ENCODE results near the gene GANAB. TPM values are rescaled to one million over a fixed set of nuclear protein-coding genes. Genes with fewer than 3 reads are reported as not detected.
"Not testable (repeated sequence)": the region's sequence is repeated elsewhere in the genome, so short reads cannot be mapped to it uniquely, and the experiment has no call there.

Gene GANAB
- total RNA-seq, 1 donor from 2014 or later = 283 TPM

GRCh38 chr11:62603776-62604299 is 42.6 kb downstream of the GANAB start:
- intact Hi-C loops (cut with micrococcal nuclease) = no loop called here

- intact Hi-C loops (cut with micrococcal nuclease) = no loop called here
Measured at GRCh38 chr11:62603072-62603408, 43.4 kb downstream of the GANAB start.

- intact Hi-C loops (cut with micrococcal nuclease) = loop anchor here (1.0 kb wide), 1 partner anchor 10 kb away; the partner anchor contains the start of gene EML3
Measured at GRCh38 chr11:62602141-62603071, 44.0 kb downstream of the GANAB start.

- intact Hi-C loops (cut with micrococcal nuclease) = loop anchor here (1.0 to 2.0 kb wide), 4 partner anchors 11 to 126 kb away; partner anchors contain the start of genes C11orf98, CSKMT, EML3 and HNRNPUL2
Measured at GRCh38 chr11:62601372-62602140, 44.9 kb downstream of the GANAB start, which contains the start of gene MTA2. Gene MTA2, minus strand, starts transcription at chr11:62601865. Its CDS starts 415 bp downstream, at chr11:62601450.

- intact Hi-C loops (cut with micrococcal nuclease) = loop anchor here (1.0 to 2.0 kb wide), 3 partner anchors 52 to 126 kb away; partner anchors contain the start of genes C11orf98, CSKMT, HNRNPUL2 and INTS5
Measured at GRCh38 chr11:62601122-62601371, 45.4 kb downstream of the GANAB start.

GRCh38 chr11:62600367-62601121 is 45.9 kb downstream of the GANAB start:
- intact Hi-C loops (cut with micrococcal nuclease) = loop anchor here (1.0 to 2.0 kb wide), 3 partner anchors 52 to 127 kb away; partner anchors contain the start of genes C11orf98, CSKMT, HNRNPUL2 and INTS5

- intact Hi-C loops (cut with micrococcal nuclease) = loop anchor here (1.0 to 2.0 kb wide), 5 partner anchors 9 to 281 kb away; partner anchors contain the start of genes C11orf98, CSKMT, INTS5 and SLC3A2
Measured at GRCh38 chr11:62599901-62600300, 46.5 kb downstream of the GANAB start.

GRCh38 chr11:62599069-62599696 is 47.2 kb downstream of the GANAB start:
- intact Hi-C loops (cut with micrococcal nuclease) = loop anchor here (1.0 to 2.0 kb wide), 3 partner anchors 8 to 282 kb away; partner anchors contain the start of genes SLC3A2 and TUT1

GRCh38 chr11:62595124-62595523 is 51.3 kb downstream of the GANAB start:
- intact Hi-C loops (cut with micrococcal nuclease) = no loop called here

GRCh38 chr11:62593434-62594044 is 52.9 kb downstream of the GANAB start:
- intact Hi-C loops (cut with micrococcal nuclease) = loop anchor here (1.0 to 5.0 kb wide), 4 partner anchors 101 to 264 kb away; partner anchors contain the start of genes BSCL2, GNG3 and TMEM179B

GRCh38 chr11:62592989-62593421 is 53.4 kb downstream of the GANAB start:
- intact Hi-C loops (cut with micrococcal nuclease) = loop anchor here (1.0 to 5.0 kb wide), 4 partner anchors 101 to 264 kb away; partner anchors contain the start of genes BSCL2, GNG3 and TMEM179B

- intact Hi-C loops (cut with micrococcal nuclease) = loop anchor here (5.0 kb wide), 3 partner anchors 115 to 265 kb away; partner anchors contain the start of genes BSCL2, GNG3 and TMEM179B
Measured at GRCh38 chr11:62592146-62592815, 54.1 kb downstream of the GANAB start.

- intact Hi-C loops (cut with micrococcal nuclease) = loop anchor here (1.0 to 5.0 kb wide), 11 partner anchors 8 to 289 kb away; partner anchors contain the start of genes B3GAT3, BSCL2, C11orf98 and CSKMT
Measured at GRCh38 chr11:62591448-62592145, 54.8 kb downstream of the GANAB start, which contains the start of gene TUT1. Gene TUT1, minus strand, starts transcription at chr11:62591523. Its CDS starts 38 bp downstream, at chr11:62591485.

- intact Hi-C loops (cut with micrococcal nuclease) = no loop called here
Measured at GRCh38 chr11:62588966-62589637, 57.3 kb downstream of the GANAB start.

GRCh38 chr11:62585356-62585755 is 61.1 kb downstream of the GANAB start:
- intact Hi-C loops (cut with micrococcal nuclease) = not testable (repeated sequence)

GRCh38 chr11:62581735-62582134 is 64.7 kb downstream of the GANAB start:
- intact Hi-C loops (cut with micrococcal nuclease) = not testable (repeated sequence)

- intact Hi-C loops (cut with micrococcal nuclease) = no loop called here
Measured at GRCh38 chr11:62580959-62581715, 65.3 kb downstream of the GANAB start.

Data from T-helper 2 cell treated with Interferon-gamma antibody and Interleukin-4, amounts not matched to agents 100 ng/mL and 5 ng/mL, for 36 hours (primary cell).